ENCODE data around the gene MAPK8IP1.

The MAPK8IP1 gene

GRCh38 chr11:45895553-45896259, 10.3 kb downstream of the MAPK8IP1 start:
- TF ChIP-seq CSDC2 (CRISPR knock-in tag; IDR thresholded peaks at IDR 0.05) = no peak
- TF ChIP-seq POU6F1 (CRISPR knock-in tag; IDR thresholded peaks at IDR 0.05; ENCODE audit: borderline replicate concordance, low read depth) = no peak
- no peak for TF ChIP-seq OSR1 (CRISPR knock-in tag; IDR thresholded peaks at IDR 0.05)
- TF ChIP-seq ZC3H10 (CRISPR knock-in tag; IDR thresholded peaks at IDR 0.05) = no peak
- no peak for TF ChIP-seq ZNF70 (CRISPR knock-in tag; IDR thresholded peaks at IDR 0.05)
- no peak for TF ChIP-seq ISL1 (CRISPR knock-in tag; IDR thresholded peaks at IDR 0.05)
- no peak for TF ChIP-seq ZFP30 (CRISPR knock-in tag; IDR thresholded peaks at IDR 0.05)
- TF ChIP-seq SNAI2 (CRISPR knock-in tag; IDR thresholded peaks at IDR 0.05) = no peak
- no peak for TF ChIP-seq CREB5 (CRISPR knock-in tag; IDR thresholded peaks at IDR 0.05; ENCODE audit: low read depth)
- TF ChIP-seq TSHZ2 (CRISPR knock-in tag; IDR thresholded peaks at IDR 0.05) = no peak
- TF ChIP-seq ESRRG (CRISPR knock-in tag; IDR thresholded peaks at IDR 0.05) = no peak
- ATAC-seq = no peak

DNA sequence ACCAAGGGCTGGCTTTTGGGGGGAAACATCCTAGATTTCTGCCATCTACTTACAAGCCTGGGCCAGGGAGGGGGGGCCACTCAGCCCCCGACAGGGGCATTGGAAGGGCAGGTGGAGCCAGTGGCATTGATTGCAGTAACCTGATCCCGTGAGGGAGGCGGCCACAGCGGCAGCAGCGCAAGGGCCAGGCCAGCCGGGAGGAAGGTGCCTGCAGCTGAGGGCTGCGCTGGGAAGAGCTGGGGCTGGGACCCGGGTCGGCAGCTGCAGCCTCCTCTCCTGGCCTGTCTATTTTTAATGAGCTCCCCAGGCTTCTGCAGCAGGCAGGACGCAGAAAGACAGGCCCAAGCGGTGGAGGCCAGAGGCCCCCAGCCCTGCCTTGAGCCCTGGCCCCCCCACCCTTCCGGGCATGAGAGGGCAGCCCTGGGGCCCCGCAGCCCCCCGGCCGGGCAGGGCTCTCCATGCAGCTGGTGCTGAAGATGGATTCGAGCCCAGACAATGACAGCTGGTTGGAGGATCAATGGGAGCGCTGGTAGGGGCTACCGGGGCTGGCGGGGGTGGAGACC, 11.1 kb downstream of the MAPK8IP1 start:
- peak; percentile 36 for ATAC-seq

GRCh38 chr11:45897556-45897955, 12.1 kb downstream of the MAPK8IP1 start:
- no peak for ATAC-seq
- no peak for TF ChIP-seq ARNTL (CRISPR knock-in tag; IDR thresholded peaks at IDR 0.05; ENCODE audit: borderline replicate concordance, low read depth)
- TF ChIP-seq GLIS3 (CRISPR knock-in tag; IDR thresholded peaks at IDR 0.05) = no peak
- TF ChIP-seq ZFP30 (CRISPR knock-in tag; IDR thresholded peaks at IDR 0.05) = no peak
- no peak for TF ChIP-seq CREB5 (CRISPR knock-in tag; IDR thresholded peaks at IDR 0.05; ENCODE audit: low read depth)
- no peak for TF ChIP-seq ZNF565 (CRISPR knock-in tag; conservative IDR thresholded peaks at IDR 0.05; ENCODE audit: low read depth)
- no peak for TF ChIP-seq BACH2 (CRISPR knock-in tag; IDR thresholded peaks at IDR 0.05; ENCODE audit: borderline replicate concordance)
- TF ChIP-seq ZFP3 (CRISPR knock-in tag; IDR thresholded peaks at IDR 0.05) = no peak
- TF ChIP-seq, protein P1, sequence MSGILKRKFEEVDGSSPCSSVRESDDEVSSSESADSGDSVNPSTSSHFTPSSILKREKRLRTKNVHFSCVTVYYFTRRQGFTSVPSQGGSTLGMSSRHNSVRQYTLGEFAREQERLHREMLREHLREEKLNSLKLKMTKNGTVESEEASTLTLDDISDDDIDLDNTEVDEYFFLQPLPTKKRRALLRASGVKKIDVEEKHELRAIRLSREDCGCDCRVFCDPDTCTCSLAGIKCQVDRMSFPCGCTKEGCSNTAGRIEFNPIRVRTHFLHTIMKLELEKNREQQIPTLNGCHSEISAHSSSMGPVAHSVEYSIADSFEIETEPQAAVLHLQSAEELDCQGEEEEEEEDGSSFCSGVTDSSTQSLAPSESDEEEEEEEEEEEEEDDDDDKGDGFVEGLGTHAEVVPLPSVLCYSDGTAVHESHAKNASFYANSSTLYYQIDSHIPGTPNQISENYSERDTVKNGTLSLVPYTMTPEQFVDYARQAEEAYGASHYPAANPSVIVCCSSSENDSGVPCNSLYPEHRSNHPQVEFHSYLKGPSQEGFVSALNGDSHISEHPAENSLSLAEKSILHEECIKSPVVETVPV (CRISPR knock-in tag; IDR thresholded peaks at IDR 0.05) = no peak
- no peak for TF ChIP-seq PPARA (CRISPR knock-in tag; IDR thresholded peaks at IDR 0.05; ENCODE audit: borderline replicate concordance)
- TF ChIP-seq TCF4 (CRISPR knock-in tag; IDR thresholded peaks at IDR 0.05; ENCODE audit: borderline replicate concordance) = no peak

More for the DNA sequence above, 11.1 kb downstream of the MAPK8IP1 start:
- TF ChIP-seq TSHZ2 (CRISPR knock-in tag; IDR thresholded peaks at IDR 0.05) (no peak), ZFP30 (CRISPR knock-in tag; IDR thresholded peaks at IDR 0.05) (no peak), CSDC2 (CRISPR knock-in tag; IDR thresholded peaks at IDR 0.05) (no peak), TOX (CRISPR knock-in tag; IDR thresholded peaks at IDR 0.05; ENCODE audit: borderline replicate concordance) (no peak), GLIS3 (CRISPR knock-in tag; IDR thresholded peaks at IDR 0.05) (no peak), ZC3H10 (CRISPR knock-in tag; IDR thresholded peaks at IDR 0.05) (no peak), ISL1 (CRISPR knock-in tag; IDR thresholded peaks at IDR 0.05) (no peak), ZNF565 (CRISPR knock-in tag; conservative IDR thresholded peaks at IDR 0.05; ENCODE audit: low read depth) (no peak)

All from SK-N-SH treated with all-trans-retinoic acid at 6 μM for 48 hours (cell line).